Ascending aorta (tissue), 2 donors: Measurements from ENCODE around the gene ATMIN. TPM values are rescaled to one million over a fixed set of nuclear protein-coding genes. Genes with fewer than 3 reads are reported as not detected.

Experiments used
- DNase-seq, 2 donors: peaks; one replicate each; pipeline ENCODE4 v3.0.0-alpha.2; 2019; ENCODE audit warnings: low spot score in 2 of 2
- H3K27ac ChIP-seq, 2 donors: fragments of 200-600 bp; sonication (generic); one replicate each; pipeline ENCODE4 v1.5.1; 2016 to 2017; ENCODE audit warnings: mild to moderate bottlenecking in 1 of 2
- H3K27me3 ChIP-seq: fragments of 200-600 bp; sonication (generic); one replicate; pipeline ENCODE4 v1.5.1; 2017
- H3K36me3 ChIP-seq, 2 donors: fragments of 200-600 bp; sonication (generic); one replicate each; pipeline ENCODE4 v1.5.1; 2016
- H3K4me1 ChIP-seq, 2 donors: fragments of 200-600 bp; sonication (generic); one replicate each; pipeline ENCODE4 v1.5.1; 2016 to 2017; ENCODE audit warnings: mild to moderate bottlenecking in 1 of 2
- H3K4me3 ChIP-seq, 2 donors: fragments of 200-600 bp; sonication (generic); one replicate each; pipeline ENCODE4 v1.5.1; 2016 to 2017; ENCODE audit warnings: mild to moderate bottlenecking in 1 of 2
- H3K9me3 ChIP-seq, 2 donors: fragments of 200-600 bp; sonication (generic); one replicate each; pipeline ENCODE4 v1.5.1; 2016
- CTCF ChIP-seq, 3 experiments: fragments of 200-600 bp in 2 of 3; fragments of 450-650 bp in 1 of 3; sonication (generic) in 2 of 3; IDR thresholded peaks; one replicate each; pipeline ENCODE4 v1.5.1; 2016 to 2019; ENCODE audit warnings: antibody characterized with exemption in 3 of 3, mild to moderate bottlenecking in 1 of 3, moderate library complexity in 1 of 3
- intact Hi-C: fragments of 100-400 bp; cut with DNase I; formaldehyde crosslinking; loops from one replicate; pipeline ENCODE4 v1.15.1; 2023
- total RNA-seq: library from RNA; depleted of rRNA; stranded (reverse); fragments of >200 nt; gene quantifications from one replicate; pipeline ENCODE4 v1.1.0, GENCODE V29; 2016

Gene ATMIN
- total RNA-seq, 1 donor from 2014 or later: 11.9 TPM

DNA sequence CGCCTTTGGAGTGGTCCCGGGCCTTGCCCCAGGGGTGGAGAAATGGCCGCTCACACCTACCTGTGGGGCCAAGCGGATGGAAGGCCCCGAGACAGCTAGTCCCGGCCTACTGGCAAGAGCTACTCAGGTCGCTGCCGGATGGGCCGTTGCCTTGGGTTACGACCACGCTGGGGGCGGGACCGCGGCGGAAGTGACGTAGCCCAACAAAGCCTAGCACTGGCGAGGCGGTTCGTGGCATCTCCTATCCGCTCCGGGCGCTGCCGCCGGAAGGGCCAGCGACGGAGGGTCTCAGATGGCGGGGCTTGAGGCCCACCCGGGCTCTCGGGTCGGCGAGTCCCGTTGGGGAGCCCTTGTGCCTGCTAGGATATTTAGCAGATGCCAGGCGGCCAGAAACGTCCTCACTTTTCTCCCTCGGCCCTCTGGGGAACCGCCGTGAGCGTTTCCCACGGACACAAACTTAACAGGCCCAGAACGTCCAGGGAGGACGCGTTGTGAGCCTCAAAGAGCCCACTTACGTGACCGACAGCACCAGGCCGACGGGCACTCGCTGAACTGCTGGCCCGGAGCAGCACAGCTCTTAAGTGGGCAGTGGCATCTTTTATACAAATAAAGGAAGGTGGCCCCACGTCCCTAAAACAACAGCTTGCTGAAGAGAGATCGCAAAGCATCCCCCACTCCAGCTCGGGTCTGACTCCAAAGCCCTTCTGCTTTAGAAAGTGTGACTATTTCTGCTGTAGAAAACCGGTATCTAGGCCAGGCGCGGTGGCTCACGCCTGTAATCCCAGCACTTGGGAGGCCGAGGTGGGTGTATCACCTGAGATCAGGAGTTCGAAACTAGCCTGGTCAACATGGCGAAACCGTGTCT, 41.7 kb downstream of the ATMIN start, which contains the start of gene C16orf46:
C16orf46 (minus strand) TSS at position 163 of the 865 bp plus-strand sequence. CDS start 13,283 bp downstream, outside the sequence.
- intact Hi-C loops: loop anchor here (1.0 to 5.0 kb wide), 5 partner anchors 42 to 537 kb away; partner anchors contain the start of genes ATMIN, CMIP, DYNLRB2 and GAN
- Histone ChIP-seq H3K27me3 (no peaks in the 10 kb centered on the region), H3K36me3 (no peaks in the 10 kb centered on the region), H3K4me3 (peak within 1 kb of the TSS; percentile 72 to 91), H3K9me3 (no peaks in the 10 kb centered on the region), H3K4me1 (peaks cover 0 to 4% of the 10 kb centered on the region in 2 donors), H3K27ac (peak within 1 kb of the TSS; percentile 96 to 99)
- TF ChIP-seq CTCF (IDR thresholded peaks at IDR 0.05): no peak
- peak; percentile 93 to 99 for DNase-seq

- H3K27me3 ChIP-seq: no peaks in the 10 kb centered on the region
- peaks cover 0 to 4% of the 10 kb centered on the region in 2 donors for H3K4me1 ChIP-seq
- intact Hi-C loops: no loop called here
- no peaks in the 10 kb centered on the region for H3K9me3 ChIP-seq
- H3K4me3 ChIP-seq: no peak overlapping the region
- TF ChIP-seq CTCF (IDR thresholded peaks at IDR 0.05): no peak
- no peak overlapping the region for H3K27ac ChIP-seq
- H3K36me3 ChIP-seq: peaks cover 0 to 4% of the 10 kb centered on the region in 2 donors
- DNase-seq: no peak
Measured at GRCh38 chr16:81080233-81080632, 44.6 kb downstream of the ATMIN start.

DNA sequence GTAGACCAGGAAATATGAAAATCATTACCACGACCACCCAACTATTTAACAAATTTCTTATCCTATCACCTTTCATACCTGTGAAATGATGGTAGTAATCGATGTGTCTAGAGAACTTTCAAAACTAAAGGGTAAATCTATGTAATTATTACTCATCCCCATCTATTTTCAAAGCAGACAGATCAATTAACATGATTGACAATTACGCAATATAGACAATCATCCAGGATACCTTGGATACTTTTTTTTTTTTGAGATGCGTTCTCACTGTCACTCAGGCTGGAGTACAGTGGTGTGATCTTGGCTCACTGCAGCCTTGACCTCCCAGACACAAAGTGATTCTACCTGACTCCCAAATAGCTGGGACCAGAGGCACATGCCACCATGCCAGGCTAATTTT, 45.4 kb downstream of the ATMIN start:
- Histone ChIP-seq H3K36me3 (peaks cover 0 to 4% of the 10 kb centered on the region in 2 donors), H3K4me3 (no peak overlapping the region), H3K4me1 (peaks cover 0 to 4% of the 10 kb centered on the region in 2 donors), H3K27me3 (no peaks in the 10 kb centered on the region), H3K9me3 (no peaks in the 10 kb centered on the region), H3K27ac (no peak overlapping the region)
- no peak for DNase-seq
- intact Hi-C loops: no loop called here
- TF ChIP-seq CTCF (IDR thresholded peaks at IDR 0.05): no peak

GRCh38 chr16:81088836-81089235, 53.2 kb downstream of the ATMIN start:
- intact Hi-C loops: no loop called here
- DNase-seq: no peak

GRCh38 chr16:81094771-81095251, 59.2 kb downstream of the ATMIN start:
- intact Hi-C loops: loop anchor here (5.0 to 10.0 kb wide), 2 partner anchors 190 to 347 kb away; partner anchors contain the start of gene CMIP
- peak overlapping the region; percentile 22 to 99 for H3K4me3 ChIP-seq
- H3K27me3 ChIP-seq: no peaks in the 10 kb centered on the region

More at GRCh38 chr16:81088836-81089235, 53.2 kb downstream of the ATMIN start:
- Histone ChIP-seq H3K4me1 (no peaks in the 10 kb centered on the region), H3K27ac (no peak overlapping the region), H3K4me3 (no peak overlapping the region), H3K27me3 (no peaks in the 10 kb centered on the region), H3K36me3 (peaks cover 0 to 5% of the 10 kb centered on the region in 2 donors), H3K9me3 (no peaks in the 10 kb centered on the region)
- TF ChIP-seq CTCF (IDR thresholded peaks at IDR 0.05): no peak

More at GRCh38 chr16:81094771-81095251, 59.2 kb downstream of the ATMIN start:
- DNase-seq: no peak
- Histone ChIP-seq H3K9me3 (no peaks in the 10 kb centered on the region), H3K4me1 (no peaks in the 10 kb centered on the region), H3K27ac (no peak overlapping the region), H3K36me3 (no peaks in the 10 kb centered on the region)
- TF ChIP-seq CTCF (IDR thresholded peaks at IDR 0.05): no peak
